Iris pigment epithelial cell (primary cell): ENCODE results near the gene ST6GAL1.

Source experiments
- DNase-seq: peaks from one replicate; pipeline ENCODE4 v3.0.0-alpha.2; 2011; ENCODE audit warnings: low read depth

The ST6GAL1 gene

GRCh38 chr3:187077537-187077936, 147.2 kb downstream of the ST6GAL1 start:
- DNase-seq, result no peak

- DNase-seq, result no peak
These were observed 149.0 kb downstream of the ST6GAL1 start for GRCh38 chr3:187079090-187080022.

GRCh38 chr3:187080799-187081450, 150.6 kb downstream of the ST6GAL1 start:
- no peak for DNase-seq

DNA sequence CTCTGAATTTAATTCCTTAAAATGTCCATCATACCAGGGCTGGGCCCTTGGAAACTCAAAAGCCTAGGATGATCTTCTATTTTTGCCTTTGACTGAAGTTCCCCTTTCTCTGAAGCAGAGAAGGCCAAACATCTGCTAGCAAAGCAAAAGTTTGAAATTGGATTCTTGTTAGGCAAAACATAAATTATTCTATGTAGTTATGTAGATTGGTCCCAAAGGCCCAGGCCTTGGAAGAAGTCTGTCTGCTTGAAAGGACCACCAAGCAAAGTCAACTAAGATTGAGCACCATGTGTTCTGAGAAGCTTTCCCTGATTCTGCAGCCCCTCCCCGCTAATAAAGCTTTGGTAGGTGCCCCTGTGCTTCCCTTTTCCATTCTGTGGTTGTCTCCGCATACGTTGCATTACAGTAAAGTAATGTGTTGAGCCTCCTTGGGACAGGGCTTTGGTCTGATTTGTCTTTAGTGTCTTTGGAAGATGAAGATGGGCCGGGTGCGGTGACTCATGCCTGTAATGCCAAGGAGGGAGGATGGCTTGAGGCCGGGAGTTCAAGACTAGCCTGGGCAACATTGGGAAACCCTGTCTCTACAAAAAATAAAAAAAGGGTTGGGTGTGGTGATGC, 152.5 kb downstream of the ST6GAL1 start:
- no peak for DNase-seq

GRCh38 chr3:187084126-187084525, 153.8 kb downstream of the ST6GAL1 start:
- no peak for DNase-seq

DNA sequence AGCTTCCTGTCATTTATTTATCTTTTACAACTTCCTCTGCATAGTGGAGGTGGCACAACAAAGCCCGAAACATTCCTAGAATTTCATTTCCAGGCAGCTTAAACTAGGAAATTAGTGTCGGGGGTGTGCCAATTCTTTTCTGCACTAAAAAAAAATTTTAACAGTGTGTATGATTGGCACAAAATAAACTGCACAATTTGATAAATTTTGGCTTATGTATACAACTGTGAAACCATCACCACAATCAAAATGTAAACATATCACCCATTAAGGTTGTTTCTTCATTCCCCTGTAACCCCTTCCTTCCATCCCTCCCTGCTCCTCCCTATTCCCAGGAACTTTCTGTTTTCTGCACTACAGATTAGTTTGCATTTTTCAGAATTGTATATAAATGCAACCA, 154.3 kb downstream of the ST6GAL1 start:
- DNase-seq, result no peak

GRCh38 chr3:187085021-187085666, 154.8 kb downstream of the ST6GAL1 start:
- DNase-seq, result no peak

GRCh38 chr3:187085933-187086332, 155.6 kb downstream of the ST6GAL1 start:
- no peak for DNase-seq

GRCh38 chr3:187086831-187087230, 156.5 kb downstream of the ST6GAL1 start:
- DNase-seq, result no peak

DNA sequence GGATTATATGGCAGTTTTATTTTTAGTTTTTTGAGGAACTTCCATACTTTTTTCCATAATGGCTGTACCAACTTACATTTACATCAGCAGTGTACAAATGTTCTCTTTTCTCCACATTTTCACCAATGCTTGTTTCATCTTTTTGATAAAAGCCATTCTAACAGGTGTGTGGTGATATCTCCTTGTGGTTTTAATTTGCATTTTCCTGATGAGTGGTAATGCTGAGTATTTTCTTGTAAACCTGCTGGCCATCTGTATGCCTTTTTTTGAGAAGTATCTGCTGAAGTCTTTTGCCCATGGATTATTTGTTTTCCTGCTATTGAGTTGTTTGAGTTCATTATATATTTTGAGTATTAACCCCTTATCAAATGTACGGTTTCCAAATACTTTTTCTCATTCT, 158.4 kb downstream of the ST6GAL1 start:
- no peak for DNase-seq

GRCh38 chr3:187093320-187093719, 163.0 kb downstream of the ST6GAL1 start:
- DNase-seq, result no peak

GRCh38 chr3:187098923-187099512, 168.7 kb downstream of the ST6GAL1 start:
- DNase-seq, result peak; percentile 69

GRCh38 chr3:187101184-187102072, 171.1 kb downstream of the ST6GAL1 start:
- peak; percentile 88 for DNase-seq

DNA sequence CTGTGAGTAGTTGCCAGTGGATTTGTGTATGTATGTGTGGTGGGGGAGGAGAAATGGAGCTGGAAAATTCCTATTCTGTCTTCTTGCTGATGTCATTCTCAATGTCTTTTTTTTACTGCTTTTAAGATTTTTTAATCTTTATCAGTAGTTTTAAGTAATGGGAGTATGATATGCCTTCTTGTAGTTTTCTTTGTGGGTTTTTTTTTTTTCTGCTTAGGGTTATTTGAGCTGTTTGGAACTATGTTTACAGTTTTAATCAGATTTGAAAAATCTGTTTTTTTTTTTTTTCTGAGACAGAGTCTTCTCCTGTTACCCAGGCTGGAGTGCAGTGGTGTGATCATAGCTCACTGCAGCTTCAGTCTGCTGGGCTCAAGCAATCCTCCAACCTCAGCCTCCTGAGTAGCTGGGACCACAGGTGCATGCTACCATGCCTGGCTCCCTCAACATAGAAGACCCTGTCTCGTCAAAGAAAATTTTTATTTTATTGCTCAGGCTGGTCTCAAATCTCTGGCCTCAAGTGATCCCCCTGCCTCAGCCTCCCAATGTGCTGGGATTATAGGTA, 171.8 kb downstream of the ST6GAL1 start:
- DNase-seq, result peak; percentile 7

- no peak for DNase-seq
These were observed 172.9 kb downstream of the ST6GAL1 start for GRCh38 chr3:187103251-187103650.

- no peak for DNase-seq
These were observed 174.0 kb downstream of the ST6GAL1 start for GRCh38 chr3:187104342-187104741.

DNA sequence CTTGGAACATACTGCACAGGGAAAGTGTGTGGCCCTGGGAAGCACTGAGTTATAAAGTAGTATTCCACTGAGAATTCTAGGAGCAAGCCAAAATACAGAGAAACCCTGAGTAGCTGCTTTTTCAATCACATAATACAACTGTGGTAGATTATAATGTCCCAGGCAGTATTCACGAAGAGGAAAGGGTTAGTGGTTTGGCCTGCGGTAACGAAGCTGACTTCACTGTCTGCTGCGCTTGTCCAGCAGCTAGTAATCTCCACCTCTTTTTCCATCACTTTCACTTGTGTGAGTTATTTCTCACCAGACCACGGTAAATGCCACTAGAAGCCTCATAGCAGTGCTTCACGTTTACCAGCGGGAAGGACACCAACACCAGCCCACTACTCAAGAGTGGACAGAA, 174.6 kb downstream of the ST6GAL1 start:
- peak; percentile 20 for DNase-seq

DNA sequence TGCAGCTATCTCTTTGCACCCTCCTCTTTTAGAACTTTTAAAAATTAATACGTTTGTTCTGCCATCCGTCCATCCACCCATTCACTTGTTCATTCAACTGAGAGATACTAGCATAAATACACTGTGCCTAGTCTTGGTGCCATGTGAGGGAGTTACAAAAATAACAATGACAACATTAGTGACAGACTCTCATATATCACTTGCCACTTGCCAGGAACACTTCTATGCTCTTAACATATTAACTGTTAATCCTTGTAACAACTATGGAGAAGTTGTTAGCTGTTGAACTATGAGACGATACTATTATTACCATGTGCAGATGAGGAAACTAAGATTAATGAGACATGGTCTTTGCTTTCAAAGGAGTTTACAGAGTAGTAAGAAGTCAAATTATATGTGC, 175.4 kb downstream of the ST6GAL1 start:
- no peak for DNase-seq

- DNase-seq, result no peak
These were observed 177.7 kb downstream of the ST6GAL1 start for GRCh38 chr3:187107989-187108388.

GRCh38 chr3:187110156-187110555, 179.8 kb downstream of the ST6GAL1 start:
- DNase-seq, result no peak
